Nucleus accumbens (tissue), 56 donors: Measurements from ENCODE around the gene TAS1R3.

ENCODE experiments used
- DNase-seq, 56 donors: peaks; one replicate each; lab custom pipeline; 2025; lab: John Stamatoyannopoulos, UW

TAS1R3 gene

DNA sequence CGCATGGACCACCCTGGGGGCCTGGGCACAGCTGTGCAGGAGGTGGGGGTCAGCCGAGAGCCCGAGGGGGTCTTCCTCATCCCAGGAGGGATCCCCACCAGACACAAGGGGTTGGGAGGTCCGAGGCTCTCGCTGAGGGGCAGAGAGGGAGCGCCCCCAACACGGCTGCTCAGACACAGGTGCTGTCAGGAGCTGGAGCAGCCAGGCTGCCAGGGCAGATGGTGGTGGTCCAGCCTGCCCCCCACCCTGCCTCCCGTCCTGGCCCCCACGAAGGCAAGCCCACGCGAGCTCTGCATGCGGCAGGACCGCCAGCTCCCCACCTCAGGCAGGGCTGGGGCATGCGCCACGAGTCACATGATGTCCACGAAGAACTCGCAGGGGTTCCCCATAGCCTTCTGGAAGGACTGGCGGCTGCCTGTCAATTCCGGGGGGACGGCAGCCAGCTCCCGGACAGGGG lies 4.7 kb downstream of the TAS1R3 start:
- no peak for DNase-seq

DNA sequence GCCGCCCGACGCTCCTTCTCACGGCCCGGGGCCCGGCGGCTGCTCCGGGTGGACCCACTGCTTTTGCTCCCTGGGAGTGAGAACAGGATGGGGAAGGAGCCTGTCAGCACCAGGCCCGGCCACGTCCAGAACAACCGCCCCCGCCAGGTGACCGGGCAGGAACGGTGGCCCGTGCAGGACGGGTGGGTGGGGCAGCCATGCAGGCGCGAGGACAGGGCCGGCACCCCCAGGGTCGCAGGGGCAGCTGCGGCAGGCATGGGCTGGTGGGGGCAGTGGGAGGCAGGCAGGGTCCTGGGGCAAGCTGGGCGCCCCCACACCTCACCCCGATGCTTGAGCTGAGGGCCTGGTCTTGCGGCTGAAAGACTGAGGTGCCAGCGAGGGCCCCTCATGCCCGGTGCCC lies 5.4 kb downstream of the TAS1R3 start:
- DNase-seq = no peak

- DNase-seq = no peak
Measured at GRCh38 chr1:1336931-1337792, 6.1 kb downstream of the TAS1R3 start.

DNA sequence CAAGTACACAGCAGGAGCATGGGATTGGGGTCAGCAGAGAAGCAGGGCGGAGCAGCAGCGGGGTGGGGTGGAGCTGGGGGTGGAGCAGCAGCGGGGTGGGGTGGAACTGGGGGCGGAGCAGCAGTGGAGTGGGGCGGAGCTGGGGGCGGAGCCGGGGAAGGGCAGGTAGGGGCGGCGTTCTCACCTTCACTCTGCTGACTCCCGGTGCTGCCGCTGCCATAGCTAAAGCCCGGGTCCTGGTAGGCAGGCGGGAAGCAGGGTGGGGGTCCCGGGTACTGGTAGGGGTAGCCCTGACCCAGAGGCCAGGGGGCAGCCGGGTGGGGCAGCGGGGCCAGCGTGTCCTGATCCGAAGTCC lies 6.7 kb downstream of the TAS1R3 start:
- peak in 1 of 56 donors; percentile 41 for DNase-seq

GRCh38 chr1:1338278-1338677 lies 7.2 kb downstream of the TAS1R3 start:
- no peak for DNase-seq

DNA sequence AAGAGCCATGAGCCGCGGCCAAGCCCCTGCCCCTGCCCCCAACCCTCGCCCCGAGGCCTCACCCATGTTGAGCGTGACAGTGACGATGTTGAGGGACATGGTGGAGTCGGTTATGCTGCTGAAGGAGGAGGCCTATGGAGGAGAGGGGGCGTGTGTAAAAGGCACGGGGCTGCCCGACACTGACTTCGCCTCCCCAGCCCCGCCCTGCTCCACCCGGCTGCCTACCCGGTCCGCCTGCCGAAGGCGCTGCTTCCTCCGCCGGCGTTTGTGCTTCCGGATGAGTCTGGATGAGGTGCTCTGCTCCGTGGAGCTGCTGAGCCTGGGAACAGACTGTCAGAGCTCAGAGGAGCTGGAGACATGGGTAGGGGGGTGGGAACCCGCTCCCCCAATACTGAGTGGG lies 9.1 kb downstream of the TAS1R3 start:
- peak in 11 of 56 donors; percentile 21 to 58 (median 38) for DNase-seq

- DNase-seq = no peak
Measured at GRCh38 chr1:1340791-1341548, 9.9 kb downstream of the TAS1R3 start.

DNA sequence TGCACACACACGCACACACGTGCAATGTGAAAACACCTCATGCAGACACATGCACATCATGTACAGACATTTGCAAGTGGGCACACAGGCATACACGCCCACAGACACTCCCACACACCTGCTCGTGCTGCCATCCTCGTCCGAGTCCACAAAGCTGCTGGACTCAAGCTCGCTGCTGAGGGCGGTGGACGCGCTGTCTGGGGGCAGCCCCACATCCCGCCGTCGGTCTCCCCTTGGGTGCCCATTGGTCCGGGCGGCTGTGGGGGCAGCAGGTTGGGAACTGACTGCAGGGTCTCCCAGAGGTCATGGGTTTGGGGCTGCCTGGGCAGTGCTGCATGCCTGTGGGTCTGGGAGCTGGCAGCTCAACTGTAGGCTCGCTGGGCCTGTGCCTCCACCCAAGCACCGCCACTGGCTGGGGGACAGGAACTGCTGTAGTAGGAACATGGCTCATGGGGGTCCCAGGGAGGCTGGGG lies 10.5 kb downstream of the TAS1R3 start:
- DNase-seq = no peak

DNA sequence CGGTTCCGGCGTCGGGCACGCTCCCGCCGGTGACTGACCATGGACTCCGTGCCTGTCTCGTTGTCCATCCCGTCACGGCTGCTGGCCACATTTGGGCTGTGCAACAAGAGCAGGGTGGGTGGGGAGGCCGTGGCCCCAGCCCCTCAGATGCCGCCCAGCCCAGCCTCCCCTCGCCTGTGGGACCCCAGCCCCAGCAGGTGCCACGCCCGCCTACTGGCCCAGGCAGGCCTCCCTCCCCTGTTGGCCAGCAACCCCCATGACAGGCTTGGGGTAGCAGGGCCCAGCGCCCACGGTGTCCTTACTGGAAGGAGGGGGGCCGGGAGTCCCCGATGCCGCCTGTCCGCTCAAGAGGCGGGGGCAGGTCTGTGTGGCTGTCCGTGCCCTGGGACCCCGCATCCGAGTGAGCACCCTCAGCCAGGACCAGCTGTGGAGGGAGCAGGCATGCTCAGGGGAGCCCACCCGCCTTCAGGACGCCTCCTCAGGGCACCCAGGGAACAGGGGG lies 11.0 kb downstream of the TAS1R3 start:
- no peak for DNase-seq

- no peak for DNase-seq
Measured at GRCh38 chr1:1342584-1343115, 11.6 kb downstream of the TAS1R3 start.

DNA sequence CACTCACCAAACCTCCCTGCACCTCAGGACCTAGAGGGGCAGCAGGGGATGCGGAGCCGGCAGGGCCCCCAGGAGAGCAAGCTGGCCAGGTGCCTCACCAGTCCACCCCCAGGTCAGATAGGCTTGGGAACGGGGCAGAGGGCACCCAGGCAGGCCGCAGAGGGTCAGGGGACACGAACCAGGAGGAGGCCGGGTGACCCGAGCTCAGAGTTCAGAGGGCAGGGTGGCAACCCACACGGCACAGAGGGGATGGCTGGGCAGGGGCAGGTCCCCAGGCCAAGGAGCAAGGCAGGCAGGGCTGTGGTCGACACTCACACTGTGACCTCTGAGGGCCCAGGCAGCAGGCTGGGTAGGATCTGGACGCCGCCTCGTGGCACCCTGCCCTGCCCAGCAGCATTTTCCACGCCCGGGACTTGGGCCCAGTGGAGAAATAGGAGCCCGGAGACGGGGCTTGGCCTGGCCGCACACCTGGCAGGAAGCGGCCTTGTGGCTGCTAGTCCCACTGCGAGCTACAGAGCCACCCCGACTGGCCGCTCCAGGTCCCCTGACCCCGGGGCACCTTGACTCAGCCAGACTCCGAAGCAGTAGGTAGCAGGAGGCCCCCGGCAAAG lies 12.8 kb downstream of the TAS1R3 start:
- no peak for DNase-seq

DNA sequence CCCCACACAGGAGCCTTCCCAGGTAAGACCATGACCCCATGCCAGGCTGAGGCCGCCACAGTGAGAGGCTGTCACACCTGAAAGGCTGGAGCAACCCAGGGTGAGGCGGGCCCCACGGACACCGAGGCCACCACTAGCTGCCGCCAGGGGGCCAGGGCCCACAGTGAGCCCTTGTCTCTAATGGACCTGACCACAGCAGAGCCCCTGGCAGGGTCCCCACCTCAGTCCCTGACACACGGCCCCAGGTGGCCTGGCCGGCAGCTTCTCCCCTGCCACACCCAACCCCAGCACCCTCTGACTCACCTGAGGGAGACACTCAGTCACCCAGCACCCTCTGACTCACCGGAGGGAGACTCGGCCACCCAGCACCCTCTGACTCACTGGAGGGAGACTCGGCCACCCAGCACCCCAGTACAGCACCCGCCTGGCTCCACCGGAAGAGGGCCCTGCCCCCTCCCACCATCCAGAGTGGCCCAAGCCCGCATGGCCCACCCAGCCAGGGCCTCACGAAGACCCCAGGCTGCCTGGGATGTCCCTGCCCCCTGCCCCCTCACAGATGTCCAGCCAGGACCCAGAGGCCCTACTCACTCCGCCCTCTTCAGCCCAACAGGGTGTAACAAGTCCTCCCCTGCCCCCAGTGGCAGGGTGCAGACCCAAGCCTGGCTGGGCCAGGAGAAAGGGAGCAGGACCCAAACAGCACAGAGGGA lies 13.7 kb downstream of the TAS1R3 start:
- peak in 1 of 56 donors; percentile 28 for DNase-seq

DNA sequence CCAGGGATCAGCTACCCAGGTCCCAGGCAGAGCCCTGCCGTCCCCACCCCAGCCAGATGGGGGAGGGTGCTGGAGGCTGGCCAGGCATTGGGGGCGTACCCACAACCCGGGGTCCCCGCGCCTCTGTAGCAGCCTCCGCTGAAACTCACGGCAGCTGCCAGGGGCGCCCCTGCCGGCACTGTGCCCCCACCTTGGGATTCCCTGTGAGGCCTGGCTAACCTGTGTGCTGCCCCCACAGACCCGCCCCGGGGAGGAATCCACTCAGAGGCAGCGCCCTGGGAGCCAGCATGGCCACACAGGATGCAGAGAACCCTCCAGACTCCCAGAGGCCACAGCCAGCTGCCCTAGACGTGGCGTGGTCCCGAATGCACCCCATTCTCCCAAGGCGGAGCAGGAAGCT lies 14.3 kb downstream of the TAS1R3 start:
- DNase-seq = no peak

DNA sequence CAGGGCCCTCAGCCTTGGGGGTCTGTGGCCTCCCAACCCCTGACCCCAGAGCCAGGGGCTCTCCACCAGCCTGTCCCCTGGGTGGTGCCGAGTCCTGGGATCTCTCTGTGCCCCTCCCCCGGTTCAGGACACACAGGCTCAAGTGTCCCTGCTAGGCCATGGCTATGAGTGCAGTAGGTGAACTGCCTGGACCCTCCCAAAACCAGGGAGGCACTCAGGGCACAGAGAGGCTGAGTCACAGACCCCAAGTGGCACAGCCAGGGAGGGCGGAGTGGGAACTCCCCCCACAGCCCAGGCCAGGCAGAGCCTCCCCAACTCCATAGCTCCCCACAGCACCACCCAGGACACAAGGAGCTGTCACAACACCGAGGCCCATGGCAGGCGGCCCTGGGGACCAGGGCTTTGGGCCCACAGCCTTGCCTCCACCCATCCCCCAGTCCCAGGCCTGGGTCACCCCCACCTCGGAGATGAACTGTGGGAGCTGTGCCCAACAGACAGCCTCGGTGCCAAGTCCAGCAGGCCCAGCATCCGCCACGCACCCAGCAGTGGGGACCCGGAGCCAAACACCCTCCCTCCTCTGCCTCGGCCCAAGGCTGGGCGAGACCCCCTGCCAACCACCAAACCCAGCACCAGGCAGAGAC lies 14.9 kb downstream of the TAS1R3 start:
- DNase-seq = peak in 12 of 56 donors; percentile 4 to 44 (median 24)

DNA sequence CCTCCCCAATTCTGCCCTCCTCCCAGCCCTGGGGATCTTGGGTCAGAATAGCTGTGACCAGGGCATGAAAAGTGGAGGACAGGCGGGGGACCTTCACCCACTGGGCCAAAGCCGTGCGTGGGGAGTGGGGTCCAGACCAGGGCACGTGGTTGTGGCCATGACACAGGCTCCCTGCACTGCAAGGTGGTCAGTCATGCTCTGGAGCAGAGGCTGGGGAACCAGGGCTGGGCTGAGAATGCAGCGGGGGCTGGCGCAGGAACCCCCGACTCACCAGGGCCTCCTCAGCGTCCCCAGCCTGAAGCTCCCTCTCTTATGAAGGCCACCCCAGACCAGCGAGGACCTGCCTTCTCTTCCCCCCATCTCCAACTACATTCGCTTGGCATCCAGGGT lies 15.4 kb downstream of the TAS1R3 start:
- no peak for DNase-seq

GRCh38 chr1:1347026-1347595 lies 16.0 kb downstream of the TAS1R3 start:
- no peak for DNase-seq

DNA sequence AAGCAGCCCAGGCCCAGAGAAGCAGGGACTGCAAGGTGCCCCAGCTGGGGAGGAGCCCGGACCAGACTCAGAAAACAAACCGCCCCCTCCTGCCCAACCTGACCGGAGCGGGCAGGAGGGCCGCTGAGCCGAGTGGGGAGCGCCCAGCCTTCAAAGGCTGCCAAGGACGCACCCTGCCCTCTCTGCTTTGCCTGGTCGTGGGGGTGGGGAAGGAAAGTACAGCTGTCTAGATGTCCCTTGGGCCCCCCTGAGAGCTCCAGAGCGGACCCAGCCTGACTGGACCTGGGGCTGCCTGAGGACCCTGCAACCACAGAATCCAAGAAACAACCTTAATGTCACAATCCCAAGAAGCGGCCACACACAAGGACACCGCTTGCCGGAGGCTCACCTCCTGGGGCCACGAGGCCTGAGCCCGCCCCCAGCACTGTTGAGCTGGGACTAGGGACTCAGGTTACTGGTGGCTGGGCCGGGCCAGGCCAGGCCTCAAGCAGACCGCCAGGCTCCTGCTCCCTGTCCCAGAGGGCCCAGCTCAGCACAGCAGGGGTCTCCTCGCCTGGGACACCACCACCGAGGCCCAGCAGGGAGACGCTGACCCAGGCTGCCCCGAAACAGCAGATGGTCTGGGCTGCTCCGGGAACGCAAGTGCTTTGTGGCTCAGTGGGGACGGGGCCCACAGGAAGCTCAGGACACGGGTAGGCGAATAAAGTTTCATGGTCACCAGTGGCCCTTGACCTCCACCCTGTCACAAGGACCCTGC lies 16.8 kb downstream of the TAS1R3 start:
- no peak for DNase-seq
